Measurements from ENCODE around the gene RBSN. TPM values are rescaled to one million over a fixed set of nuclear protein-coding genes. Genes with fewer than 3 reads are reported as not detected.

The RBSN gene
- total RNA-seq, 4 donors from 2014 or later = 26.6 to 43.9 (median 34.5) TPM

- H3K4me1 ChIP-seq = no peaks in the 10 kb centered on the region
- no peaks in the 10 kb centered on the region for H3K9me3 ChIP-seq
- peaks cover 0 to 10% of the 10 kb centered on the region in 2 donors for H3K27me3 ChIP-seq
- H3K27ac ChIP-seq = no peak overlapping the region
- no peaks in the 10 kb centered on the region for H3K36me3 ChIP-seq
- TF ChIP-seq CTCF (IDR thresholded peaks at IDR 0.05) (no peak), EP300 (IDR thresholded peaks at IDR 0.05) (no peak), POLR2A (IDR thresholded peaks at IDR 0.05) (no peak)
- no peak overlapping the region for H3K4me3 ChIP-seq
- 60 to 69% methylated on average over 3 of the region's 3 CpGs for WGBS, 2 donors
- no peak for DNase-seq (ENCODE audit: low spot score in 2 of 2)
Observed at GRCh38 chr3:15121936-15122335, 23.0 kb upstream of the RBSN start.

GRCh38 chr3:15120986-15121385, 22.0 kb upstream of the RBSN start:
- Histone ChIP-seq H3K4me3 (no peak overlapping the region), H3K4me1 (no peaks in the 10 kb centered on the region), H3K27ac (no peak overlapping the region), H3K36me3 (no peaks in the 10 kb centered on the region), H3K9me3 (no peaks in the 10 kb centered on the region), H3K27me3 (peaks cover 0 to 10% of the 10 kb centered on the region in 2 donors)
- TF ChIP-seq POLR2A (IDR thresholded peaks at IDR 0.05) (no peak), CTCF (IDR thresholded peaks at IDR 0.05) (no peak)
- 24 to 44% methylated on average over 2 of the region's 2 CpGs for WGBS, 2 donors
- DNase-seq (ENCODE audit: low spot score in 2 of 2) = no peak

GRCh38 chr3:15117011-15117410, 18.1 kb upstream of the RBSN start:
- Histone ChIP-seq H3K4me3 (no peak overlapping the region), H3K9me3 (no peaks in the 10 kb centered on the region), H3K27me3 (peaks cover 0 to 10% of the 10 kb centered on the region in 2 donors), H3K27ac (no peak overlapping the region), H3K36me3 (no peaks in the 10 kb centered on the region), H3K4me1 (no peaks in the 10 kb centered on the region)
- no peak for DNase-seq (ENCODE audit: low spot score in 2 of 2)
- TF ChIP-seq CTCF (IDR thresholded peaks at IDR 0.05) (no peak), POLR2A (IDR thresholded peaks at IDR 0.05) (no peak), EP300 (IDR thresholded peaks at IDR 0.05) (no peak)
- WGBS, 2 donors = 80 to 86% methylated on average over 3 of the region's 3 CpGs

- TF ChIP-seq POLR2A (IDR thresholded peaks at IDR 0.05) = no peak
- TF ChIP-seq EP300 (IDR thresholded peaks at IDR 0.05) = no peak
- no peak for TF ChIP-seq CTCF (IDR thresholded peaks at IDR 0.05)
- no peak overlapping the region for H3K4me3 ChIP-seq
- DNase-seq (ENCODE audit: low spot score in 2 of 2) = no peak
Observed at GRCh38 chr3:15116032-15116669, 17.2 kb upstream of the RBSN start.

GRCh38 chr3:15114466-15115358, 15.8 kb upstream of the RBSN start:
- WGBS, 2 donors = 54 to 58% methylated on average over 10 of the region's 10 CpGs
- Histone ChIP-seq H3K9me3 (no peaks in the 10 kb centered on the region), H3K4me3 (no peak overlapping the region), H3K4me1 (no peaks in the 10 kb centered on the region), H3K36me3 (no peaks in the 10 kb centered on the region), H3K27ac (no peak overlapping the region), H3K27me3 (peaks cover 0 to 10% of the 10 kb centered on the region in 2 donors)
- TF ChIP-seq CTCF (IDR thresholded peaks at IDR 0.05) (no peak), EP300 (IDR thresholded peaks at IDR 0.05) (no peak), POLR2A (IDR thresholded peaks at IDR 0.05) (no peak)
- DNase-seq (ENCODE audit: low spot score in 2 of 2) = no peak

More at GRCh38 chr3:15116032-15116669, 17.2 kb upstream of the RBSN start:
- no peaks in the 10 kb centered on the region for H3K36me3 ChIP-seq
- no peaks in the 10 kb centered on the region for H3K4me1 ChIP-seq
- WGBS, 2 donors = 79 to 97% methylated on average over 2 of the region's 2 CpGs
- H3K27ac ChIP-seq = no peak overlapping the region
- no peaks in the 10 kb centered on the region for H3K9me3 ChIP-seq
- H3K27me3 ChIP-seq = peaks cover 0 to 10% of the 10 kb centered on the region in 2 donors

All from tibial nerve (tissue), 4 donors.